Sigmoid colon (tissue), 3 donors: Measurements from ENCODE around the gene NGRN.
"Not testable (repeated sequence)": the region's sequence is repeated elsewhere in the genome, so short reads cannot be mapped to it uniquely, and the experiment has no call there.

Experiments
- POLR2A ChIP-seq, 2 donors: fragments of 450-650 bp; IDR thresholded peaks; one replicate each; pipeline ENCODE4 v1.6.1; 2016; ENCODE audit warnings: antibody characterized with exemption in 2 of 2, mild to moderate bottlenecking in 2 of 2, moderate library complexity in 2 of 2
- TF ChIP-seq, protein P1 (sequence below), 4 experiments: fragments of 450-650 bp in 3 of 4; fragments of 200-600 bp in 1 of 4; IDR thresholded peaks; one replicate each; pipeline ENCODE4 v1.5.1; 2016 to 2019; ENCODE audit warnings: antibody characterized with exemption in 4 of 4, mild to moderate bottlenecking in 3 of 4, moderate library complexity in 2 of 4

DNA sequence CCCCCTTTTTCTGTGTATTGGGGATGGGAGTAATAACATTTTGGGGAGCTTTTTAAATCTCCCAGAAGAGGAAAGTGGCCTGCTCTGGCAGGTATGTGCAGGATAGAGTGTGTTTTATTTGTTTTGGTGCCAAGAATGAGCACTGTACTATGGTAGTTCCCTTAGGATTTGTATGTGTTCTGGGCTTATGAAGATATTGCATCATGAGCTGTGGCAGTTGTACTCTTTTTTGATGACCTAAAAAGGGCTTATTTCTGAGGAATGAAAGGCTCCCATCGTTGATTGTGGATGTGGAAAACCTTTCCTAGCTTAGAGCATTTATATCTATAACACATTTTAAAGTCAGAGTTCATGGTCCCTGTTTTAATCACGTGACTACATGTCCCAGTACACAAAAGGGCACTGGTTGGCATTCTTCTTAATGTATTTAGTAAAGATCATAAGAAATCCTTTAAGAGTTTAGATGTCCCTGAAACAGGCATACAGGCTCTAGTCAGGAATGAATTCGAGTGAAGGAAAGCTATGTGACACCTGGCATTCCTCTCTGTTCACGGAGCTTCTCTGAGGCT, 30.9 kb downstream of the NGRN start:
- not testable (repeated sequence) for TF ChIP-seq POLR2A (IDR thresholded peaks at IDR 0.05)
- TF ChIP-seq, protein P1, sequence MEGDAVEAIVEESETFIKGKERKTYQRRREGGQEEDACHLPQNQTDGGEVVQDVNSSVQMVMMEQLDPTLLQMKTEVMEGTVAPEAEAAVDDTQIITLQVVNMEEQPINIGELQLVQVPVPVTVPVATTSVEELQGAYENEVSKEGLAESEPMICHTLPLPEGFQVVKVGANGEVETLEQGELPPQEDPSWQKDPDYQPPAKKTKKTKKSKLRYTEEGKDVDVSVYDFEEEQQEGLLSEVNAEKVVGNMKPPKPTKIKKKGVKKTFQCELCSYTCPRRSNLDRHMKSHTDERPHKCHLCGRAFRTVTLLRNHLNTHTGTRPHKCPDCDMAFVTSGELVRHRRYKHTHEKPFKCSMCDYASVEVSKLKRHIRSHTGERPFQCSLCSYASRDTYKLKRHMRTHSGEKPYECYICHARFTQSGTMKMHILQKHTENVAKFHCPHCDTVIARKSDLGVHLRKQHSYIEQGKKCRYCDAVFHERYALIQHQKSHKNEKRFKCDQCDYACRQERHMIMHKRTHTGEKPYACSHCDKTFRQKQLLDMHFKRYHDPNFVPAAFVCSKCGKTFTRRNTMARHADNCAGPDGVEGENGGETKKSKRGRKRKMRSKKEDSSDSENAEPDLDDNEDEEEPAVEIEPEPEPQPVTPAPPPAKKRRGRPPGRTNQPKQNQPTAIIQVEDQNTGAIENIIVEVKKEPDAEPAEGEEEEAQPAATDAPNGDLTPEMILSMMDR (IDR thresholded peaks at IDR 0.05), result not testable (repeated sequence)
